PC-3 (cell line): ENCODE measurements around the gene G6PD.

Experiments used
- CTCF ChIP-seq: fragments of 300-600 bp; sonication (generic); conservative IDR thresholded peaks from 2 replicates; pipeline ENCODE4 v1.5.1; 2017; ENCODE audit warnings: antibody characterized with exemption, low read depth, mild to moderate bottlenecking, low read length
- EZH2phosphoT487 ChIP-seq: fragments of 300-600 bp; sonication (generic); IDR thresholded peaks from 2 replicates; pipeline ENCODE4 v1.6.1; 2018; ENCODE audit warnings: mild to moderate bottlenecking, antibody characterized with exemption, low read length, borderline replicate concordance

DNA sequence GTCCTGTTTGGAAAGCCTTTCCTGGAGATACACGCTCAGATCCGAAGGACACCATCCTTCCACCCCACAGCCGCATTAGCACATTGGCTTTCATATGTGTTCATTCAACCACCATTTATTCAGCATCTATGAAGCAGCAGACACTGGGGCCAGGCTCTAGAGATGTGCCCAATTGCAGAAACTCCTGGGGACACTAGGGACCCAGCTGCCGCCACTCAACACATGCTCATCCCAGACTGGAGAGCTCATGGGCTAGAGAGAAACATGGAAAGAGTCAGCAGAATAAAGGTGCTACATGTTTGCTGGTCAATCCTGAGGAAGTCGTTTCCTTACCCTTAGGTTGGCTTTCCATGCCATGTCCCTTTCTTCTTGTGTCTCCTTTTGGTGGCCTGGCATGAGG is 45.9 kb upstream of the G6PD start:
- TF ChIP-seq CTCF (no peak), EZH2phosphoT487 (no peak)
